ENCODE data around the gene DOCK3.
"Not testable (repeated sequence)": the region's sequence is repeated elsewhere in the genome, so short reads cannot be mapped to it uniquely, and the experiment has no call there.

The DOCK3 gene

GRCh38 chr3:50883755-50884154, 209.0 kb downstream of the DOCK3 start:
- no peak for DNase-seq (ENCODE audit: low read depth in 2 of 2)

GRCh38 chr3:50885070-50885850, 210.5 kb downstream of the DOCK3 start:
- DNase-seq (ENCODE audit: low read depth in 2 of 2): no peak

GRCh38 chr3:50890688-50891344, 216.1 kb downstream of the DOCK3 start:
- no peak for DNase-seq (ENCODE audit: low read depth in 2 of 2)

- DNase-seq (ENCODE audit: low read depth in 2 of 2): not testable (repeated sequence)
Observed at GRCh38 chr3:50901097-50901496, 226.4 kb downstream of the DOCK3 start.

- DNase-seq (ENCODE audit: low read depth in 2 of 2): no peak
Observed at GRCh38 chr3:50912746-50913145, 238.0 kb downstream of the DOCK3 start.

- no peak for DNase-seq (ENCODE audit: low read depth in 2 of 2)
Observed at GRCh38 chr3:50913260-50913659, 238.5 kb downstream of the DOCK3 start.

GRCh38 chr3:50922071-50922470, 247.3 kb downstream of the DOCK3 start:
- not testable (repeated sequence) for DNase-seq (ENCODE audit: low read depth in 2 of 2)

- DNase-seq (ENCODE audit: low read depth in 2 of 2): no peak
Observed at GRCh38 chr3:50923955-50924354, 249.2 kb downstream of the DOCK3 start.

- DNase-seq (ENCODE audit: low read depth in 2 of 2): no peak
Observed at GRCh38 chr3:50924638-50925037, 249.9 kb downstream of the DOCK3 start.

- DNase-seq (ENCODE audit: low read depth in 2 of 2): no peak
Observed at GRCh38 chr3:50926868-50927267, 252.1 kb downstream of the DOCK3 start.

GRCh38 chr3:50930371-50931208, 255.9 kb downstream of the DOCK3 start:
- DNase-seq (ENCODE audit: low read depth in 2 of 2): no peak

GRCh38 chr3:50932918-50933317, 258.2 kb downstream of the DOCK3 start:
- not testable (repeated sequence) for DNase-seq (ENCODE audit: low read depth in 2 of 2)

- DNase-seq (ENCODE audit: low read depth in 2 of 2): no peak
Observed at GRCh38 chr3:50936389-50936788, 261.7 kb downstream of the DOCK3 start.

GRCh38 chr3:50947419-50947818, 272.7 kb downstream of the DOCK3 start:
- DNase-seq (ENCODE audit: low read depth in 2 of 2): no peak

- DNase-seq (ENCODE audit: low read depth in 2 of 2): no peak
Observed at GRCh38 chr3:50950591-50950990, 275.9 kb downstream of the DOCK3 start.

GRCh38 chr3:50953825-50954414, 279.2 kb downstream of the DOCK3 start:
- DNase-seq (ENCODE audit: low read depth in 2 of 2): no peak

GRCh38 chr3:50961386-50961785, 286.7 kb downstream of the DOCK3 start:
- no peak for DNase-seq (ENCODE audit: low read depth in 2 of 2)

- DNase-seq (ENCODE audit: low read depth in 2 of 2): peak; percentile 1 to 9
Observed at GRCh38 chr3:50971487-50971924, 296.8 kb downstream of the DOCK3 start.

- no peak for DNase-seq (ENCODE audit: low read depth in 2 of 2)
Observed at GRCh38 chr3:50972029-50972428, 297.3 kb downstream of the DOCK3 start.

GRCh38 chr3:50978586-50978985, 303.9 kb downstream of the DOCK3 start:
- DNase-seq (ENCODE audit: low read depth in 2 of 2): not testable (repeated sequence)

GRCh38 chr3:50978991-50979667, 304.4 kb downstream of the DOCK3 start:
- no peak for DNase-seq (ENCODE audit: low read depth in 2 of 2)
